ENCODE measurements around the gene NOTUM. TPM values are rescaled to one million over a fixed set of nuclear protein-coding genes. Genes with fewer than 3 reads are reported as not detected.

Gene NOTUM
- total and polyA plus RNA-seq, 4 donors: 0.60 to 1.0 TPM; not detected in 2

DNA sequence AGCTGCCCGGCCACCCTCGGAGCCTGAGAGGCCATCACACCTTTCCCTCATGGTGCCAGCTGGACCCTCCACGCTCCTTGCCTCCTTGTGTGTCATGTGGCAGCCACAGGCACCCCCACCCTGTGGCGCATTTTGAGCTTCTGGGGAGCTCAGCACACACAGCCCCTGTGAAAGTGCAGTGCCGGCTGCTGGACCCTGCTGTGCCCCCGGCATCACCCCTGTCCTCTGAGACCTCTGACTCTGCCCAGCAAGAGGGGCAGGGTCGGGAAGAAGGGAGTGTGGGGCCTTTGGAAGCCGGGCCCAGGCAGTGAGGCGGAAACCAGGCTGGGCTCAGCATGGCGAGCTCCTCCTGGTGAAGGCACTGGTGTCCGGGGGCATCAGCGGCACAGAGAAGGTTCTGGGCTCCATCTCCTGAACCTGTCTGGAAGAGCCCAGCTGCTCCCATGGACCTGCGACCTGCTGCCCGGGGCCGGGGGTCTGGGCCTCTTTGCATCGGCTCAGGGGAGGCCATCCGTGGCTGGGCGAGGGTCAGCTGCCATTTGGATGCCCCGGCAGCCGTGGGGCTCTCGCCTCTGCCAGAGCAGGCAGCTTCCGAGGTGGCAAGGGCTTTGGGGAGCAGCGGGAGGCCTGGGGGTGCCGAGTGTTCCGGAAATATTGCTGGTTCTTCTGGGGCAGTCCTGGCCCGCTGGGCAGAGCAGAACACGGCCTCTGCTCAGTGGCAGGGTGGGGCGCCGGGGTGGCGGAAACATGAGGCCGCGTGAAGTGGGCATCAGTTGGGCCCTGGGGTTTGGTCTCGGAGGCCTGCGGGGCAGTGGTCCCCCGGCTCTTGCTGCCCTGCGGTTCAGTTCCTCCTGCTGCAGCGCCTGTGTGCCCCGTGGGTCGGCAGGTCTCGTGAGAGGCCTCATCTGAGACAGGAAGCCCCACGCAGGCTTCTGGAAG is 43.8 kb upstream of the NOTUM start:
- Histone ChIP-seq H3K27me3 (ENCODE audit: control insufficient read depth in 1 of 2, insufficient read depth in 2 of 2, low read length in 1 of 2) (no peaks in the 10 kb centered on the region), H3K4me3 (ENCODE audit: low read length in 2 of 2) (no peak overlapping the region), H3K4me1 (ENCODE audit: control insufficient read depth in 1 of 2, insufficient read depth in 2 of 2, low read length in 2 of 2) (no peaks in the 10 kb centered on the region), H3K9me3 (ENCODE audit: control insufficient read depth, low read length) (no peaks in the 10 kb centered on the region), H3K27ac (ENCODE audit: low read depth in 1 of 2, low read length in 2 of 2) (peak overlapping the region; percentile 51 to 69), H3K36me3 (ENCODE audit: control insufficient read depth in 1 of 2, insufficient read depth in 2 of 2, low read length in 1 of 2) (no peaks in the 10 kb centered on the region)
- DNase-seq (no peak), ATAC-seq (ENCODE audit: low FRiP score) (no peak)
- WGBS, 2 donors: 93% methylated on average over 41 of the region's 41 CpGs
- intact Hi-C loops (cut with DNase I): no loop called here

DNA sequence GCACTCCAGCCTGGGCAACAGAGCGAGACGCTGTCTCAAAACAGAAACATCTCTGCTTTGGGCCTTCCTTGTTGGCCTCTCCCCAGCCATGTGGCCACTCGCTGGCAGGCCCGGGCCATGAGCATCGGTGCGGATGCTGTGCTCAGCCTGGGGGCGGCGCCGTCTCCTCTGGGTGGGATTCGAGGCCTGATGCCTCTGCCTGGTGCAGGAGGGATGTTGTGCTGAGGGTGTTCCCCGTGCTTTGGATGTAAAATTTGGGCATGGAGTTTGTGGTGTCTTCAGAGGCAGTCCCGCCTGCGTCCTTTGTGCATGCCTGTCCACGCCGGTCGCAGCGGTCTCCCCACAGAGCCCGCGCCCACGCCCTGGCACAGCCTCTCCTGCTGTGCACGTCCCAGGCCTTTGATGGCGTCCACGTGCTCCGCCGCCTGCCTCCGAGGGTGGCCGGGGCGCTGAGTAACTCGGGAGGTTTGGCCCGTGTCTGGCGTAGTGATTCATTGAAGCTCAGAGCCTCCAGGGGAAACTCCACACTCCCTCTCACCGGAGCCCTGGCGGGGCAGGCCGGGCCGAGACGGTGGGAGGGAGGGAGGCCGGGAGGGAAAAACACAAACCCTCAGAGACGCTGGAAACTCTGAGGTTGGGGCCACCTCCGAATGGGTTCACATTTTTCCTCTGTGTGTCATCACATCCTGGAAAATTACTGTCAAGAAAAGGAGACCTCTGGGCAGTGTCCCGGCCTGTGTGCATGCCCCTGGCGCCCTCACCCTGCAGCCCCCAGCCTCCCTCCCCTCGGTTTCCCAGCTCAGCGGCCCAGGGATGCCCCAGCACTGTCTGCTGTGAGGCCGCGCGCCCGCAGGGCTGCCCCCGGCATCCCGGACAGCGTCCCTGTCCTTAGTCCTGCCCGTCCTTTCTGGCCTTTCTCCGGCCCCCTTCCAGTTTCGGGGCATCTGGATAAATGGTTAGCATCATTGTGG is 42.7 kb upstream of the NOTUM start:
- Histone ChIP-seq H3K27ac (ENCODE audit: low read depth in 1 of 2, low read length in 2 of 2) (peak overlapping the region; percentile 51 to 83), H3K27me3 (ENCODE audit: control insufficient read depth in 1 of 2, insufficient read depth in 2 of 2, low read length in 1 of 2) (no peaks in the 10 kb centered on the region), H3K9me3 (ENCODE audit: control insufficient read depth, low read length) (no peaks in the 10 kb centered on the region), H3K4me3 (ENCODE audit: low read length in 2 of 2) (no peak overlapping the region), H3K36me3 (ENCODE audit: control insufficient read depth in 1 of 2, insufficient read depth in 2 of 2, low read length in 1 of 2) (no peaks in the 10 kb centered on the region), H3K4me1 (ENCODE audit: control insufficient read depth in 1 of 2, insufficient read depth in 2 of 2, low read length in 2 of 2) (no peaks in the 10 kb centered on the region)
- ATAC-seq (ENCODE audit: low FRiP score) (peak; percentile 87), DNase-seq (peak; percentile 93 to 96)
- intact Hi-C loops (cut with DNase I): no loop called here
- WGBS, 2 donors: 11% methylated on average over 51 to 53 of the region's 53 CpGs

DNA sequence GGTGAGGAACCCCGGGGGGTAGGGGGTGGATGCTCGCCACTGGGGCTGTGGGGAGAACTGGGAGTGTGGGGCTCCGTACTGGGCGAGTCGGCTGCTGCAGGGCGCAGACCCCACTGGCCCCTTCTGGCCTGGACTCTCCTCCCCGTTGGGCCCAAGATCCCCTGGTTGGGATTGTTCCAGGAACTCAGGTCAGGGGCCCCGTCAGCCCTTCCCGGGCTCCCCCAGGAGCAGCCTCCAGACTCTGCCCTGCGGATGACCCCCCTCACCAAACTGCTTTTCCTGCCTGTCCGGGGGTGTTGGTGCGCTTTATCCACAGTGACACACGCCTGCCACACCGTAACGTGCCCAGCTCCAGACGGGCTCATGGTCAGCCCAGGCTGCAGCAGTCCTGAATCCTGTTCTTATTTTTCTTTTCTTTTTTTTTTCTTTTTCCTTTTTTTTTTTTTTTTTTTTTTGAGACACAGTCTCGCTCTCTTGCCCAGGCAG is 40.6 kb upstream of the NOTUM start:
- Histone ChIP-seq H3K36me3 (ENCODE audit: control insufficient read depth in 1 of 2, insufficient read depth in 2 of 2, low read length in 1 of 2) (no peaks in the 10 kb centered on the region), H3K27me3 (ENCODE audit: control insufficient read depth in 1 of 2, insufficient read depth in 2 of 2, low read length in 1 of 2) (no peaks in the 10 kb centered on the region), H3K4me1 (ENCODE audit: control insufficient read depth in 1 of 2, insufficient read depth in 2 of 2, low read length in 2 of 2) (no peaks in the 10 kb centered on the region), H3K4me3 (ENCODE audit: low read length in 2 of 2) (no peak overlapping the region), H3K9me3 (ENCODE audit: control insufficient read depth, low read length) (no peaks in the 10 kb centered on the region), H3K27ac (ENCODE audit: low read depth in 1 of 2, low read length in 2 of 2) (no peak overlapping the region)
- no peak for ATAC-seq (ENCODE audit: low FRiP score)
- intact Hi-C loops (cut with DNase I): no loop called here
- WGBS, 2 donors: 73 to 81% methylated on average over 15 to 17 of the region's 17 CpGs
- no peak for DNase-seq

DNA sequence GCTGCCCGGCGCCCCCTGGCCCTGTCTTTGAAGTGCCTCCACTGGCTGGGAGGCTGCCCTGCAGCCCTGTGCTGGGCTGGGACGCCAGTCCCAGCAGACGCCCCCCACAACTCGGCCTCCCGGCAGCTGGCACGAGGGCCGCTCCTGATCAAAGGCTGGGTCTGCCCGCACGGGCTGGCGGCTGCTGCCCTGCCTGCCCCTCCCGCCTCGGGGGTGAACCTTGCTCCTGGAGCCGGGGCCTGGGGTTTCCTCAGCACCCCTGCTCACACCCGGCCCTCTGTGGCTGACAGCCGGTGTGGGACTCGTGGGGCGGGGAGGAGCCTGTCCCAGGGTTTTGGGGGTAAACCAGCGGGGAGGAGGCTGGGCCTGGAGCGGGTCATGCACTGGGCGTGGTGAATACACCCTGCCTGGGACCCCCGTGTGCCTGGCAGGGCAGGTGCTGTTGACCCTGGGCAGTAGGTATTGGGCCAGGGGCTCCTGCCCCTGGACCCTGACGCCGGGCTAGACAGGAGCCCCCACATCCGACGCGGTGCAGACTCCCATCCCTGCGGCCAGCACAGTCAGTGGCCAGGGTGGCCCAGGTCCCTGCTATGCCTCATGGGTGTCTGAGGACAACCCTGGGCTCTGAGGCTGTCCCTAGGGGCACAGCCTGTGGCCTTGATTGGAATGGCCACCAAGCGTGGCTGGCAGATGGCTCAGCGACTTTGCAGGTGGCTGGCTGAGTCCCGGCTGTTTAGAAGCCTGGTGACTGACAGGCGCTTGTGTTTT is 40.0 kb upstream of the NOTUM start:
- whole genome bisulfite sequencing, 2 donors: 92 to 95% methylated on average over 31 to 32 of the region's 32 CpGs
- DNase-seq: no peak
- Histone ChIP-seq H3K27ac (ENCODE audit: low read depth in 1 of 2, low read length in 2 of 2) (no peak overlapping the region), H3K9me3 (ENCODE audit: control insufficient read depth, low read length) (no peaks in the 10 kb centered on the region), H3K4me3 (ENCODE audit: low read length in 2 of 2) (no peak overlapping the region), H3K4me1 (ENCODE audit: control insufficient read depth in 1 of 2, insufficient read depth in 2 of 2, low read length in 2 of 2) (no peaks in the 10 kb centered on the region), H3K36me3 (ENCODE audit: control insufficient read depth in 1 of 2, insufficient read depth in 2 of 2, low read length in 1 of 2) (no peaks in the 10 kb centered on the region), H3K27me3 (ENCODE audit: control insufficient read depth in 1 of 2, insufficient read depth in 2 of 2, low read length in 1 of 2) (no peaks in the 10 kb centered on the region)
- intact Hi-C loops (cut with DNase I): no loop called here
- no peak for ATAC-seq (ENCODE audit: low FRiP score)

- H3K4me3 ChIP-seq (ENCODE audit: low read length in 2 of 2): no peak overlapping the region
- intact Hi-C loops (cut with DNase I): no loop called here
- H3K27ac ChIP-seq (ENCODE audit: low read depth in 1 of 2, low read length in 2 of 2): no peak overlapping the region
- H3K4me1 ChIP-seq (ENCODE audit: control insufficient read depth in 1 of 2, insufficient read depth in 2 of 2, low read length in 2 of 2): no peaks in the 10 kb centered on the region
- H3K27me3 ChIP-seq (ENCODE audit: control insufficient read depth in 1 of 2, insufficient read depth in 2 of 2, low read length in 1 of 2): no peaks in the 10 kb centered on the region
- no peaks in the 10 kb centered on the region for H3K9me3 ChIP-seq (ENCODE audit: control insufficient read depth, low read length)
- 89 to 94% methylated on average over 31 to 36 of the region's 36 CpGs for WGBS, 2 donors
- no peak for ATAC-seq (ENCODE audit: low FRiP score)
- H3K36me3 ChIP-seq (ENCODE audit: control insufficient read depth in 1 of 2, insufficient read depth in 2 of 2, low read length in 1 of 2): no peaks in the 10 kb centered on the region
- DNase-seq: no peak
Observed at GRCh38 chr17:81999976-82000802, 39.2 kb upstream of the NOTUM start.

DNA sequence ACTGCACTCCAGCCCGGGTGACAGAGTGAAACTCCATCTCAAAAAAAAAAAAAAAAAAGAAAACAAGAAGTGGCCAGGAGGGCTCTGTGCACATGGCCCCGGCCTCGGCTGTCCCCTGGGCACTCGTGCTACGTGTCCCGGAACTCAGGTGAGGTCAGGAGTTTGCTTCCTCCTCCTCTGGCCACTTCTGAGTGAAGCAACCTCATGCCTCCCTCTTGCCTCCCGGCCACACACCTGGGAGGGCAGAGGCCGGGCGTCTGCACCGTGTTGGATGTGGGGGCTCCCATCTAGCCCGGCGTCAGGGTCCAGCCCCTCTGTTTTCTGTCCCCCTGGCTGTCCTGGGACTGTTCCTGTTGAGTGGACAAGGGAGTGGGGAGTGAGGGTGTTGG is 38.6 kb upstream of the NOTUM start:
- no peaks in the 10 kb centered on the region for H3K4me1 ChIP-seq (ENCODE audit: control insufficient read depth in 1 of 2, insufficient read depth in 2 of 2, low read length in 2 of 2)
- H3K27me3 ChIP-seq (ENCODE audit: control insufficient read depth in 1 of 2, insufficient read depth in 2 of 2, low read length in 1 of 2): no peaks in the 10 kb centered on the region
- ATAC-seq (ENCODE audit: low FRiP score) (no peak), DNase-seq (no peak)
- no peak overlapping the region for H3K27ac ChIP-seq (ENCODE audit: low read depth in 1 of 2, low read length in 2 of 2)
- 94% methylated on average over 11 to 12 of the region's 12 CpGs for WGBS, 2 donors
- no peak overlapping the region for H3K4me3 ChIP-seq (ENCODE audit: low read length in 2 of 2)
- no peaks in the 10 kb centered on the region for H3K9me3 ChIP-seq (ENCODE audit: control insufficient read depth, low read length)
- no peaks in the 10 kb centered on the region for H3K36me3 ChIP-seq (ENCODE audit: control insufficient read depth in 1 of 2, insufficient read depth in 2 of 2, low read length in 1 of 2)
- intact Hi-C loops (cut with DNase I): no loop called here

GRCh38 chr17:81998691-81999438 is 37.9 kb upstream of the NOTUM start:
- intact Hi-C loops (cut with DNase I): no loop called here
- Histone ChIP-seq H3K4me3 (ENCODE audit: low read length in 2 of 2) (no peak overlapping the region), H3K27me3 (ENCODE audit: control insufficient read depth in 1 of 2, insufficient read depth in 2 of 2, low read length in 1 of 2) (no peaks in the 10 kb centered on the region), H3K27ac (ENCODE audit: low read depth in 1 of 2, low read length in 2 of 2) (no peak overlapping the region), H3K36me3 (ENCODE audit: control insufficient read depth in 1 of 2, insufficient read depth in 2 of 2, low read length in 1 of 2) (no peaks in the 10 kb centered on the region), H3K9me3 (ENCODE audit: control insufficient read depth, low read length) (no peaks in the 10 kb centered on the region), H3K4me1 (ENCODE audit: control insufficient read depth in 1 of 2, insufficient read depth in 2 of 2, low read length in 2 of 2) (no peaks in the 10 kb centered on the region)
- 92 to 93% methylated on average over 14 of the region's 14 CpGs for WGBS, 2 donors
- DNase-seq: peak in 1 of 2 donors; percentile 41
- no peak for ATAC-seq (ENCODE audit: low FRiP score)

Data from aorta (tissue), 5 donors.